Endodermal cell (in vitro differentiated cells): ENCODE measurements around the gene THSD8. TPM values are rescaled to one million over a fixed set of nuclear protein-coding genes. Genes with fewer than 3 reads are reported as not detected.
A peak's percentile ranks its signal among the peaks of the same experiment; 100 is the strongest.

ENCODE experiments used
- DNase-seq: peaks from one replicate; pipeline ENCODE4 v3.0.0-alpha.2; 2017
- H3K27ac ChIP-seq: 2 replicates; pipeline ENCODE4 v1.5.1; 2013; ENCODE audit warnings: mild to moderate bottlenecking, low read depth, low read length, moderate library complexity
- H3K27me3 ChIP-seq: 2 replicates; pipeline ENCODE4 v1.6.1; 2013; ENCODE audit warnings: mild to moderate bottlenecking, low read length, moderate library complexity; ENCODE audit not compliant: insufficient read depth, control insufficient read depth, poor library complexity, severe bottlenecking
- H3K36me3 ChIP-seq: 2 replicates; pipeline ENCODE4 v1.7.0; 2013; ENCODE audit warnings: mild to moderate bottlenecking, low read length, moderate library complexity; ENCODE audit not compliant: control insufficient read depth, insufficient read depth
- H3K4me1 ChIP-seq: one replicate; pipeline ENCODE4 v1.7.0; 2013; ENCODE audit warnings: low read length; ENCODE audit not compliant: control insufficient read depth, insufficient read depth
- H3K4me3 ChIP-seq: 2 replicates; pipeline ENCODE4 v1.5.1; 2013; ENCODE audit warnings: mild to moderate bottlenecking, low read length, moderate library complexity
- H3K9ac ChIP-seq: 2 replicates; pipeline ENCODE4 v1.6.1; 2013; ENCODE audit warnings: mild to moderate bottlenecking, low read length, moderate library complexity; ENCODE audit not compliant: poor library complexity, severe bottlenecking; ENCODE audit errors: extremely low read depth
- H3K9me3 ChIP-seq: 2 replicates; pipeline ENCODE4 v1.6.1; 2013; ENCODE audit warnings: mild to moderate bottlenecking, low read length, moderate library complexity; ENCODE audit not compliant: control insufficient read depth
- H3K27ac Mint-ChIP-seq: 2 replicates; pipeline ENCODE4 v1.8.0; 2020; ENCODE audit warnings: mixed read lengths
- H3K27me3 Mint-ChIP-seq: 2 replicates; pipeline ENCODE4 v1.8.0; 2021; ENCODE audit warnings: mild to moderate bottlenecking, mixed read lengths; ENCODE audit not compliant: insufficient read depth
- H3K36me3 Mint-ChIP-seq: 2 replicates; pipeline ENCODE4 v1.8.0; 2020; ENCODE audit warnings: low read depth, mixed read lengths
- H3K4me1 Mint-ChIP-seq: 2 replicates; pipeline ENCODE4 v1.8.0; 2020; ENCODE audit warnings: mixed read lengths
- H3K4me3 Mint-ChIP-seq: 2 replicates; pipeline ENCODE4 v1.8.0; 2020; ENCODE audit warnings: mild to moderate bottlenecking, moderate library complexity, mixed read lengths
- H3K9me3 Mint-ChIP-seq: 2 replicates; pipeline ENCODE4 v1.8.0; 2020; ENCODE audit warnings: mild to moderate bottlenecking, mixed read lengths
- WGBS, 2 experiments: methylation state at CpG; one replicate each; pipeline versions ENCODE4 v1.1.5 to v1.1.7; 2013; ENCODE audit warnings: missing lambda C conversion rate in 2 of 2, mixed read lengths in 1 of 2; ENCODE audit not compliant: insufficient coverage in 1 of 2, insufficient read length in 1 of 2; 5-methylcytosine and 5-hydroxymethylcytosine counted together
- total RNA-seq, 2 donors: library from RNA; stranded (reverse); fragmentation: NEBNext Ultra II Directional in 1 of 2; extraction: Animal tissue kit (Norgen Biotek cat#: 25700) in 1 of 2; gene quantifications; 2 replicates in 1 of 2; 3 replicates in 1 of 2; pipeline ENCODE4 v1.2.1, GENCODE V29; 2021
- TF ChIP-seq, protein P1 (sequence below): fragments of 200-600 bp; sonication (generic); conservative IDR thresholded peaks from 2 replicates; pipeline ENCODE4 v1.5.0; 2021; ENCODE audit warnings: antibody characterized with exemption, mild to moderate bottlenecking

Gene THSD8
- total RNA-seq, 2 donors from 2014 or later = 34.4 to 57.4 TPM

DNA sequence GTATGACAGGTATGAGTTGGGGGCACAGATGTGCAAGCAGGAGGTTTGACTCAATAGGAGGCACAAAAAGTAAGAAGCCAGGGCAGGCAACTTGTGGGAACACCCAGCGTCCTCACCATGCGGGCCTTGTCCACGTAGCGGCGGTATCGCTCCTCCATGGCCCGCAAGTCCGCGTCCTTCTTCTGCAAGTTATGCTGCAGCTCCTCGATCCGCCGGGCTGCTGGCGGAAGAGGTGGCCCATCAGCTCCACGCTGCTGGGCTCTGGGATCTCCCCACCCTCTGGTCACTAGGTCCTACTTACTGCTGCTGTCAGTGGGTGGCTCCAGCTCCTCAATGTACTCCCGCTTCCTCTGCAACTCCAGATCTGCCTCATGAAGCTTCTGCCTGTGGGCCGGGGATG, 37.2 kb upstream of the THSD8 start:
- TF ChIP-seq, protein P1, sequence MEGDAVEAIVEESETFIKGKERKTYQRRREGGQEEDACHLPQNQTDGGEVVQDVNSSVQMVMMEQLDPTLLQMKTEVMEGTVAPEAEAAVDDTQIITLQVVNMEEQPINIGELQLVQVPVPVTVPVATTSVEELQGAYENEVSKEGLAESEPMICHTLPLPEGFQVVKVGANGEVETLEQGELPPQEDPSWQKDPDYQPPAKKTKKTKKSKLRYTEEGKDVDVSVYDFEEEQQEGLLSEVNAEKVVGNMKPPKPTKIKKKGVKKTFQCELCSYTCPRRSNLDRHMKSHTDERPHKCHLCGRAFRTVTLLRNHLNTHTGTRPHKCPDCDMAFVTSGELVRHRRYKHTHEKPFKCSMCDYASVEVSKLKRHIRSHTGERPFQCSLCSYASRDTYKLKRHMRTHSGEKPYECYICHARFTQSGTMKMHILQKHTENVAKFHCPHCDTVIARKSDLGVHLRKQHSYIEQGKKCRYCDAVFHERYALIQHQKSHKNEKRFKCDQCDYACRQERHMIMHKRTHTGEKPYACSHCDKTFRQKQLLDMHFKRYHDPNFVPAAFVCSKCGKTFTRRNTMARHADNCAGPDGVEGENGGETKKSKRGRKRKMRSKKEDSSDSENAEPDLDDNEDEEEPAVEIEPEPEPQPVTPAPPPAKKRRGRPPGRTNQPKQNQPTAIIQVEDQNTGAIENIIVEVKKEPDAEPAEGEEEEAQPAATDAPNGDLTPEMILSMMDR = no peak
- Histone ChIP-seq H3K9me3 (no peaks in the 10 kb centered on the region), H3K36me3 (peaks cover 10% of the 10 kb centered on the region), H3K4me3 (no peak overlapping the region), H3K27ac (no peak overlapping the region), H3K27me3 (no peaks in the 10 kb centered on the region), H3K9ac (no peak overlapping the region), H3K4me1 (no peaks in the 10 kb centered on the region)
- no peak overlapping the region for H3K4me3 Mint-ChIP-seq
- DNase-seq = no peak
- H3K4me1 Mint-ChIP-seq = peaks cover 3% of the 10 kb centered on the region
- WGBS, 2 experiments = 94 to 98% methylated on average over 9 to 16 of the region's 16 CpGs
- H3K27me3 Mint-ChIP-seq = no peaks in the 10 kb centered on the region
- H3K36me3 Mint-ChIP-seq = peaks cover 58% of the 10 kb centered on the region
- H3K27ac Mint-ChIP-seq = no peak overlapping the region
- peaks cover 8% of the 10 kb centered on the region for H3K9me3 Mint-ChIP-seq

DNA sequence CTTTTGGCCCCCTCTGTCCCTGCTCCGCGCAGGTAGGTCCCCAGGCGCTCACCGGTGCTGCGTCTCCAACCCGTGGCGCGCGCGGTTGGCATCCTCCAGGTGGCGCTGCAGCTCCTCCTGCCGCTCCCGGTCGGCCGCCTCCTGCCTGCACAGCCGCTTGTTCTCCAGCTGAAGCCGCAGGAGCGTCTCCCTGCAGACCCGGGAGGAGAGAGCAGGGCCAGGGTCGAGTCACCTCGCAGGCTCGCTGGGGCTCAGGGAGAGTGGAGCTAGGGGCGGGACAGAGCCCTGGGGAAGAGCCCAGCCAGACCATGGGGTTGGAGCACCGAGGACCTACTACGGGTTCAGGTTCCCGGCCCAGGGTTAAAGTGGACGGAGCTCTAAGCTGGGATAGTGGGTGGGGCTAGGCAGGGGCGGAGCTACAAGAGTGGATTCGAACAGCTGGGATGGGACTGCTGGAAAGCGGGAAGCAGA, 35.8 kb upstream of the THSD8 start:
- TF ChIP-seq, protein P1 = peak; percentile 82
- no peaks in the 10 kb centered on the region for H3K4me1 ChIP-seq

DNA sequence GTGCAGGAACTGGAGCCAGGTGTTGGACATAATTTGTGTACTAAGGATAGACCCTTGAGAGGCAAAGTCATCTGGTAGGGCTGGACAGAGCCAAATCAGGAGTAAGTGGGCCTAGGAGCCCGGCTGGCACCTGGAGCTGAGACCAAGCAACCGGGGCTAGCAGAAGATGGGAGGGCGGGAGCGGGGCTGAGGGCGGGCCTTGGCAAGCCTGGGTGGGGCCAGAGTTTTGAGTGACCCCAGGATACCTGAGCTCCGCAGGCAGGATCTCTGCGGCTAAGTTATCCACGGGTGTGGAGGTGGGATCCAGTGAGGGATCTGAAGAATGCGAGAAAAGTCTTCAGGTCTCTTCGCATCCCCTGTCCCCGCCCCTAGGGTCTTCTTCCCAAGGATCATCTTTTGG, 34.7 kb upstream of the THSD8 start:
- Histone ChIP-seq H3K4me1 (no peaks in the 10 kb centered on the region), H3K9me3 (no peaks in the 10 kb centered on the region), H3K27ac (no peak overlapping the region), H3K27me3 (no peaks in the 10 kb centered on the region), H3K36me3 (peaks cover 10% of the 10 kb centered on the region), H3K9ac (no peak overlapping the region), H3K4me3 (no peak overlapping the region)
- no peak overlapping the region for H3K4me3 Mint-ChIP-seq
- no peak for DNase-seq
- H3K27me3 Mint-ChIP-seq = no peaks in the 10 kb centered on the region
- H3K9me3 Mint-ChIP-seq = peaks cover 5% of the 10 kb centered on the region
- 91 to 96% methylated on average over 11 of the region's 11 CpGs for WGBS, 2 experiments
- H3K36me3 Mint-ChIP-seq = peaks cover 58% of the 10 kb centered on the region
- H3K4me1 Mint-ChIP-seq = peaks cover 4% of the 10 kb centered on the region
- TF ChIP-seq, protein P1 = no peak
- no peak overlapping the region for H3K27ac Mint-ChIP-seq

More for the DNA sequence above, 35.8 kb upstream of the THSD8 start:
- peaks cover 5% of the 10 kb centered on the region for H3K9me3 Mint-ChIP-seq
- Histone ChIP-seq H3K4me3 (peak overlapping the region; percentile 82), H3K36me3 (peaks cover 10% of the 10 kb centered on the region), H3K27ac (no peak overlapping the region), H3K27me3 (no peaks in the 10 kb centered on the region), H3K9ac (peak overlapping the region; percentile 38), H3K9me3 (no peaks in the 10 kb centered on the region)
- DNase-seq = peak; percentile 95
- WGBS, 2 experiments = 6 to 7% methylated on average over 19 to 30 of the region's 30 CpGs
- H3K4me3 Mint-ChIP-seq = peak overlapping the region; percentile 49
- peaks cover 4% of the 10 kb centered on the region for H3K4me1 Mint-ChIP-seq
- H3K27ac Mint-ChIP-seq = peak overlapping the region; percentile 84
- H3K36me3 Mint-ChIP-seq = peaks cover 61% of the 10 kb centered on the region
- H3K27me3 Mint-ChIP-seq = no peaks in the 10 kb centered on the region
